HG03103 (cell line): ENCODE measurements around the gene DCLK1.
"Not testable (repeated sequence)": the region's sequence is repeated elsewhere in the genome, so short reads cannot be mapped to it uniquely, and the experiment has no call there.

ENCODE experiments used
- ATAC-seq: cut with Tn5 transposase; IDR thresholded peaks from one replicate; pipeline ENCODE4 v1.9.1; 2021; ENCODE audit warnings: low read depth; ENCODE audit not compliant: unreplicated experiment

Gene DCLK1

GRCh38 chr13:36132376-36132775 lies 1.2 kb upstream of the DCLK1 start:
- ATAC-seq: no peak

- no peak for ATAC-seq
Measured at GRCh38 chr13:36131931-36132297, 732 bp upstream of the DCLK1 start.

- ATAC-seq: no peak
Measured at GRCh38 chr13:36130552-36131221, 495 bp downstream of the DCLK1 start.

GRCh38 chr13:36130193-36130551 lies 1.0 kb downstream of the DCLK1 start:
- ATAC-seq: no peak

GRCh38 chr13:36129539-36129938 lies 1.6 kb downstream of the DCLK1 start:
- ATAC-seq: no peak

- ATAC-seq: no peak
Measured at GRCh38 chr13:36126491-36126890, 4.7 kb downstream of the DCLK1 start.

- no peak for ATAC-seq
Measured at GRCh38 chr13:36125841-36126240, 5.3 kb downstream of the DCLK1 start.

- ATAC-seq: no peak
Measured at GRCh38 chr13:36124236-36124822, 6.9 kb downstream of the DCLK1 start.

GRCh38 chr13:36115306-36115705 lies 15.9 kb downstream of the DCLK1 start:
- ATAC-seq: no peak

GRCh38 chr13:36114233-36114632 lies 16.9 kb downstream of the DCLK1 start:
- ATAC-seq: no peak

- ATAC-seq: no peak
Measured at GRCh38 chr13:36108954-36109353, 22.2 kb downstream of the DCLK1 start.

- ATAC-seq: no peak
Measured at GRCh38 chr13:36108342-36108741, 22.8 kb downstream of the DCLK1 start.

- no peak for ATAC-seq
Measured at GRCh38 chr13:36107521-36107920, 23.7 kb downstream of the DCLK1 start.

GRCh38 chr13:36105726-36106125 lies 25.5 kb downstream of the DCLK1 start:
- ATAC-seq: no peak

- ATAC-seq: no peak
Measured at GRCh38 chr13:36102721-36103120, 28.5 kb downstream of the DCLK1 start.

GRCh38 chr13:36101907-36102306 lies 29.3 kb downstream of the DCLK1 start:
- not testable (repeated sequence) for ATAC-seq

- no peak for ATAC-seq
Measured at GRCh38 chr13:36101157-36101556, 30.0 kb downstream of the DCLK1 start.

- no peak for ATAC-seq
Measured at GRCh38 chr13:36098080-36098479, 33.1 kb downstream of the DCLK1 start.

GRCh38 chr13:36096461-36097416 lies 34.4 kb downstream of the DCLK1 start:
- no peak for ATAC-seq

- ATAC-seq: no peak
Measured at GRCh38 chr13:36094478-36094877, 36.7 kb downstream of the DCLK1 start.

GRCh38 chr13:36090592-36090991 lies 40.6 kb downstream of the DCLK1 start:
- ATAC-seq: no peak
